CD4-positive, alpha-beta T cell treated with Interleukin-1 beta for 1 hour (primary cell): ENCODE data around the gene SNX27.
"Not testable (repeated sequence)": the region's sequence is repeated elsewhere in the genome, so short reads cannot be mapped to it uniquely, and the experiment has no call there.

Experiments
- DNase-seq, 2 donors: peaks; one replicate each; pipeline ENCODE4 v3.0.0-alpha.2; 2020 to 2022

Gene SNX27

DNA sequence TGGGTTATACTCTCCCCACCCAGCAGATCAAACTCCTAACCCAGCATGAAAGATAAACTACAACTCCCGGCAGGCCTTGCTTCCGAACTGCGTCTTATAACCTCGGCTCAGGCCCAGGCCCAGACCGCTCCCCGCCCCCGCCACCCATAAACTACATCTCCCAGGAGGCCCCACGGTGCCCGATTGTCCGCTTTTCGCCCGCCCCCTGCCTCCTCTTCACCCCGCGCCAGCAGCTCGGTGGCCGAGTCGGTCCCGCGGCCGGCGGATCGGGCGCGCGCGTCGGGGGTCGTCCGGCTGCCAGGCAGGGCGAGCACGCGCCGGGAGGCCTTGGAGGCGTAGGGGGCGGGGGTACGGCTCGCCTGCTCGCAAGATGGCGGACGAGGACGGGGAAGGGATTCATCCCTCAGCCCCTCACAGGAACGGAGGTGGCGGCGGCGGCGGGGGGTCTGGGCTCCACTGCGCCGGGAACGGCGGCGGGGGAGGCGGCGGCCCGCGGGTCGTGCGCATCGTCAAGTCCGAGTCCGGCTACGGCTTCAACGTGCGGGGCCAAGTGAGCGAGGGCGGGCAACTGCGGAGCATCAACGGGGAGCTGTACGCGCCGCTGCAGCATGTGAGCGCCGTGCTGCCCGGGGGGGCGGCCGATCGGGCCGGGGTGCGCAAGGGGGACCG lies at the start of gene SNX27:
TSS of gene SNX27 (plus strand) at position 219 of the 669 bp plus-strand sequence. CDS start at position 371, 152 bp downstream.
- DNase-seq, result peak; percentile 90 to 91

DNA sequence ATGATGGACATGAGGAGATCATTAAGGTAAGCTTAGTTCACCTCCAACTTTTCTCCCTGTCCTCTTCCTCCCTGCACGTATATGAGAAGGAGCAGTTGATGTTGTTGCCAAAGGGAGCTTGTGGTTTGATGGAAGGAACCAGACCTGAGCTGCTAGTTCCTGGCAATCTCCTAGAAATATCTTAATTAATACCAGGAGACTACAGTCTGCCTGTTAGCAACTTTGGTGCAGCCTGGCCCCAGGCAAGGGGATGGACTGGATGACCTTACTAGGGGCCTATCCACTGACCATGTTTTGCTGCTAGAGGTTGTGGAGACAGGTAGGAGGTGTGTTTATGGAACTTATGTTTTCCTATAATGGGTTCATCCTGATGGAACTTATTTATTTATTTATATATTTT lies 49.2 kb upstream of the SNX27 start:
- DNase-seq, result no peak

GRCh38 chr1:151563376-151563775 lies 48.5 kb upstream of the SNX27 start:
- DNase-seq, result no peak

GRCh38 chr1:151565502-151566189 lies 46.2 kb upstream of the SNX27 start:
- no peak for DNase-seq

- peak in 1 of 2 donors; percentile 30 for DNase-seq
Measured at GRCh38 chr1:151568626-151569088, 43.2 kb upstream of the SNX27 start.

DNA sequence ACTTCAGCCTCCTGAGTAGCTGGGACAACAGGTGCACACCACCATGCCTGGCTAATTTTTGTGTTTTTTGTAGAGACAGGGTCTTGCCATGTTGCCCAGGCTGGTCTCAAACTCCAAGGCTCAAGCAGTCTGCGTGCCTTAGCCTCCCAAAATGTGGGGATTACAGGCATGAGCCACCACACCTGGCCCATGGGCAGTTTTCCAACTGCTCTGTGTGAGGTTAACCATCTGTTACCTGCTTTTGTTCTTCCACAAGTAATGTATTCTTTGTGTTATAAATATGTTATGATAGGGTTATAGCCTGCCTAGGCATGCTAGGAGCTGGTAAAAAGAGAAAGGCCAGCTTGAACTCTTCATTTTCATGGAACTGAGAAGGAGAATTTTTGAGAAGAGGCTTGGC lies 41.0 kb upstream of the SNX27 start:
- no peak for DNase-seq

DNA sequence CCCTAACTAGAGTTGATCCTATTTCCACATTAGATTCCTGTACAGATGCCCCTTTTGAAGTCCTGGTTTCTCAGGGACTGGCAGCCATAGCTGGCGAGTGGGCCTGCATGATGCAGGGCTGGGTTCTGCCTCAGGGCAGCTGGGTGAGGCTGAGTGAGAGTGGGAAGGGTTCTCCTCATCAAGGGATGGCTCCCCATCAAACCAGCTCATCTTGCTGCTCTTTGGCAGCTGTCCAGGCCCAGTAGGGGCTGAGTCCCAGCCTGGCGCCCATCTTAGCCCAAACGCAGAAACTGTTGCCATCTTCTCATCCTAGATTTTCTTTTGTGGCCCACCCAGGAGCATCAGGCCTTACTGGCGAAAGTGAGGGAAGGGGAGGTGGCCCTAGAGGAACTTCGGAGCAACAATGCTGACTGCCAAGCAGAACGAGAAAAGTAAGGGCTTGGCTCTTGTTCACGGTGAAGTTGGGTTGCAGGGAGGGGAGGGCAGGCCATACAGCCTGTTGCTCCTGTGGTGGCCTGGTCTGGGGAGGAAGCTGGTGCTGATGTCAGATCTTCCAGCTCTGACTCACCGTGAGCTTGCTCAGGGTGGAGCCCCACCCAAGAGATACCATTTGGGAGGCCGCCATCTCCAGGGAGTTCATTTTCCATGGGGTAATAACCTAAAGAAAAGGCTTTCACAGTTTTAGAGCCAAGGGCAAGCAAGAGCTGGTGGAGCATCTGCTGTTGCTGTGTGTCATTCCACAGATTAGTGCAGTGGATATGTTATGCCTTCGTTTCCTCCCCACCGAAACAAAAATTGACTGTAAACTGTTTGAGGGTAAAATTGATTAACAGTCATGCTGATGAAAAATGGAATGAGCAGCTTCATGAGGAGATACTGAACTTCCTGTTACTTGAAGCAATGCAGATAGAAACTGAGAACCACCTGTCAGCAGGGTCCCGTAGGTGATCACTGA lies 37.0 kb upstream of the SNX27 start:
- peak in 1 of 2 donors; percentile 11 for DNase-seq

DNA sequence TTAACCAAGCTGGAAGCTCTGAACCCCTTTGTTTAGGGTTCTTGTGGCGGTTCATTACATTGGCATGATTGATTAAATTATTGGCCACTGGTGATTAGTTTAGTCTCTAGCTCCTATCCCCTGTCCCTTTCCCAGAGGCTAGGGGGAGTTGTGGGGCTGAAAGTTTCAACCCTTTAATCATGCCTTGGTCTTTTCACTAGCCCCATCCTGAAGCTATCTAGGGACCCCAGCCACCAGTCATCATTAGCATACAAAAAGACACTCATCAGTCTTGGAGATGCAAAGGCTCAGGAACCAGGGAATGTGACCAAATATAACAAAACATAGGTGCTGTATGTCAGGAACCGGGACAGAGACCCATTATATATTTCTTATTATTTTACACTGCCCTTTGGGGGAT lies 34.7 kb upstream of the SNX27 start:
- no peak for DNase-seq

GRCh38 chr1:151578941-151579340 lies 32.9 kb upstream of the SNX27 start:
- no peak for DNase-seq

DNA sequence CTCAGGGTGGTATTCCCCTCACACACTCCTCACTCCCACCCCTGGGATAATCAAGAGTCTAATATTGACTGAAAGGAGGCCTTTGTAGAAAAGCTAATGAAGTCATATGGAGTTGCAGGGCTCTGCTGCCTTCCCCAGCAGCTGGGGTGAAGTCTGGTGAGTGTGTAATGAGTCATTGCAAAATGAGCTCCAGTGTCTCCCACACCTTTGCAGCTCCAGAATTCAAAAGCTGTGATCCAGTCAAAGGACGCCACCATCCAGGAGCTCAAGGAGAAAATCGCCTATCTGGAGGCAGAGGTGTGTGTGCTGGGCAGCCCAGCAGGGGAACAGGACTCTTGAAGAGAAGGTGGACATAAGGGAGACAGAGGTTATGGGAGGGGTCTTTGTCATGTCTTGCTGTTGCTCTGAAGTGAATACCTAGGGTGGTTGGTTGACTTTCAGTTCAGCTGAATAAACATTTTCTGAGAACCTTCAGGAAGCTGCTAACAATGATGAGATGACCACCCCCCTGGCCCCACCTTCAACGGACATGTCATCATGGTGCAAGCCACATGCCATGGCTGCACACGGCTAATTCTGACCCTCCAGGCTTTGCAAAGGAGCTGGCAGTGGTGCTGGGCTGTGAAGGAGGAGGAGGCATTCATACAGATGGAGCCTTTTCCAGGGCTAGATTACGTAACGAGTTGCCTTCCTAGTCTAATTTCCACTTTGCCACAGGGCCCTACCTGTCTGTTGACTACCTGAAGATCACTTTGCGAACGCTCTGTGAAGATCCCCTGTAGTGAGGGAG lies 32.2 kb upstream of the SNX27 start:
- DNase-seq, result no peak

GRCh38 chr1:151581451-151581850 lies 30.4 kb upstream of the SNX27 start:
- no peak for DNase-seq

DNA sequence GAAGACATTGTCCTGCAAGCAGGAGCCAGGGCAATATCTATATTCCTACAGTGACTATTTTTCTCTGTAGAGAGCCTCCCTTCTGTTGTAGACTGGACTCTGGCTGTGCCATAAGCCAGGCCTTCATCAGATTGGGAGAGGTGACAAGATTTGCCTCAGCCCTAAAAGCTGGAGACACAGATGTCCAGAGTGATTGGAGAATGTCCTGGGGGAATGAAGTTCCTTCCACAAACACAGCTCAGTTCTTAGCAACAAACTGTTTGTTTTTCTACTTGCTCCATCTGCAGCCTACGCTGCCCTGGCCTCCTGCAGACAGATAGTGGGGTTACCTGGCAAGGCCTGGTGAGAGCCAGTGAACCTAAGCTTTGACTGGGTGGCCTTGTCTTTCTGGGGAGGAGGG lies 29.9 kb upstream of the SNX27 start:
- DNase-seq, result no peak

DNA sequence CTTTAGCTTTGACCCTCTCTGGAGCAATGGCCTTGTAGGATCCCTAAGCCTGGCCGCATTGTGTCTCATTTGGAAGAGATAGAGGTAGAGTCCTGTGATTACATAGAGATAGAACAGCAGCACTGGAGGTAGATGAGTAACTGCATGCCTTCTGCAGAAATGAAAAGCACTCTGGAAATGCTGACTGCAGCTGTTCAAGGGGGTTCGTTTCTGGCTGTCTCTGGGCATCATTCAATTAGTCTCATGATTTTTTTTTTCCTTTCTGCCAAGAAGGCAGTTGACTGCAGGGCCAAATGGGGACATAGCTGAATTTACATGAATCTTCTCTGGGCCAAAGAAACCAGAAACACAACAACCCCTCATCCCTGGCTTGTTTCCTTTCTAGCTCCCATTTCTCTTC lies 28.1 kb upstream of the SNX27 start:
- no peak for DNase-seq

DNA sequence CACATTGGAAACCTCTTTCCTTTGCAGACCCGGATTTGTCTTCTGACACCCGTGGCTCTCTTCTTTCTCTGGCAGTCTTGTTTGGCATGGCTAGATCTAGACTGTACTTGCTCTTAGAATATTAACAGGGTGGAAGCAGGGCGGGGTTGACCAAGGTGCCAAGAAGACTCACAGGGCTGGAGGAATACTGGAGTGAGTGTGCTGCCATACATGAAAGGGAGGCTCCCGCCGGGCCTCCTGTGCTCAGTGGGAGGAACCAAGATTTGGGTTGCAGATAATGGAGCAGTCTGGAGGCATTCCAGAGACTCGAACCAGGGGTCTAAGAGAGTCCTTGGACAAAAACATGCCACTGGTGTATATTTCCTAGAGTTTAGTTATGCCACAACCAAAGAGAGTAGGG lies 27.6 kb upstream of the SNX27 start:
- DNase-seq, result no peak

GRCh38 chr1:151584780-151585179 lies 27.1 kb upstream of the SNX27 start:
- no peak for DNase-seq

DNA sequence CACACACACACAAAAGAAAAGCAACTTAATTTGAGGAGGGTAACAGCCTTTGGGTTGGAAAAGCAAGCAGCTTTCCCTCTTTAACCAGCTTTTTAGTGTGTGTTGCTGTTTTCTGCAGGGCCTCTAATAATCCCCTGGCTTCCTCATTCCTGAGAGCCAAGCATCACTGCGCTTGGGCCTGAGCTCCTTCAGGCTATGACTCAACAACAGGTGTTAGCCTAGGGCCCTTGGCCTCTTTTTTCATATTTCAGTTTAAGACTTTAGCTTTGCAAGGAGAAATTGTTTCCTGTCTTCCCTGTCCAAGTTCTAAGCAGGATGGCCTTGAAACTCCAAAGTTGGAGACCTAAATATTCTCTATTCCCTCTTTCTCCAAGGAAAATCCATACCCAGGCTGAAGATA lies 26.2 kb upstream of the SNX27 start:
- no peak for DNase-seq

- DNase-seq, result no peak
Measured at GRCh38 chr1:151590961-151591360, 20.9 kb upstream of the SNX27 start.

DNA sequence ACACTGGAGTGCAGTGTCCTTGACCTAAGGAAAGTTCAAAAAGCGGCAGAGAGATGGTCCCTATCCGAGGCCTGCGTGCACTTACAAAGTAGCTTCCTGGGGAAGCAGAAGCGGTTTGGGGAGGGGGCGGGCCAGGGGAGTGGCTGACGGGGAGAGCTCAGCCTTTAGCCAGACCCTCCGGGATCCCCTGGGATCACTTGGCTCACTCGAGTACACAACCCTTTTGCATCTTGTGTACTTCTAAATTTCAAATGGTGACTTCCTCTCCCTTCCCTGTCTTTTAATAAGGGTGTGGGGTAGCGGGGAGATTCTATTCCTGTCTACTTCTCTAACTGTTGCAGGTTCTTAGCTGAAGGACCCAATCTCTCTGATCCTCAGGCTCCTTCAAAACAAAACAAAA lies 18.1 kb upstream of the SNX27 start:
- no peak for DNase-seq

- peak; percentile 83 to 84 for DNase-seq
Measured at GRCh38 chr1:151594143-151594625, 17.7 kb upstream of the SNX27 start.

DNA sequence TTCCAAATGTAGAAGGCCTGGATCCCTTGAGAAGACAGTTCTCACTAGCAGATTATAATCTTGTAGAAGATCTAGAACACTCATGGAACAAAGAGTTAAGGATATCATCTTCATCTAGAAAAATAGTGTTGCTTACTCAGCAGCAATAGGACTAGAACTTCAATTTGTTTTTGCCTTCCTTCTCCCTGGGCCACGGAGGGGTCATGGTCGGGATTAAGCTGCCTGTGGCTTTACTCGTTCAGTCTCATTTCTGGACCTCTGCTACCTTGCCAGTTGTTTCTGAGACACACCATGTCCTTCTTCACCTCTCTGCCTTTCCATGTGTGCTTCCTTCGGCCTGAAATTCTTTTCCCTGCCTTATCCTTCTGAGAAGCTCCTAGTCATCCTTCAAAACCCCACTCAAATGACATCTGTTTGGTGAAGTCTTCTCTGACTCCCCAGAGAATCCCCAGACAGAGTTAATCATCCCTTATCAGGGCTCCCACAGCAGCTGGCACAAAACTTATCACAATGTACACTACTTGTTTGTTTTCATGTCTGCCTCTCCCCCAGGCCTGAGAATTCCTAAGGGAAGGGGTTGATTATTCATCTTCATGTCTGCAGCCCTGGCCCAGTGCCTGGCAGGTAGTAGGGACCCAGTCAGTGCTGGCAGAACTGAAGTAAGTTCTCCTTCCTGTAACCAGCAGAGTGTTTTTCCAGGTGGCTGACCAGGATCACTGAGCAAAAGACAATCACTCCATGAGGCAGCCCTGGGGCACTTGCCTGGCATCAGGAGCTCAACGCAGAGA lies 15.5 kb upstream of the SNX27 start:
- DNase-seq, result no peak

DNA sequence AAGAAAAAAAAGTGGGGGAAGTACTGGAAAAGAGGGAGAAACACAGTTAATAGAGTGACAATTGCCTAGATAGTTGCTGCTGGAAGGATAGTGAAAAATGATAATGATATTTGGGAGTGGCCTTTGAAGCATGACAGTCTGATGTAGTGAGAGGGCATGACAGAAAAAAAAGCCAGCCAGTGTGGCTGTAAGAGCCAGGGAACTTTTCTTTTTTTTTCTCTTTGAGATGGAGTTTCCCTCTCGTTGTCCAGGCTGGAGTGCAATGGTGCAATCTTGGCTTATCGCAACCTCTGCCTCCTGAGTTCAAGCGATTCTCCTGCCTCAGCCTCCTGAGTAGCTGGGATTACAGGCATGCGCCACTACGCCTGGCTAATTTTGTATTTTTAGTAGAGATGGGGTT lies 9.3 kb upstream of the SNX27 start:
- not testable (repeated sequence) for DNase-seq

DNA sequence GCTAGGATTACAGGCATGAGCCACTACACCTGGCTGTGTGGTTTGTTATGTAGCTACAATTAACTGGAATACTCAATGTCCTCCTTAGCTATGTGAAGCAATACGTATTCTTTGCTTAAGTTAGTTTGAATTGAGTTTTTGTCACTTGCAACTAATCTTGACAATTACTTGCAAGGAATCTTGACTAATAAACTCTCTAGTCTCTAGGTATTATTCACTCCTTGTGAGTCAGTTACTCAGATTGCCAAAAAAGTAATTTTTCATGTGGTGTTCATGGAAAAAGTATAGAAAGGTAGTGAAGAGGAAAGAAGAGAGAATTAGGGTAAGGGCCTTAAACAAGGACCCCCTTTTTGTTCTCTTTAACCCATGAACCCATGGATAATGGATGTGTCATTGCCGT lies 7.6 kb upstream of the SNX27 start:
- no peak for DNase-seq
